Gastroesophageal sphincter (tissue), 4 donors: Measurements from ENCODE around the gene OLA1. TPM values are rescaled to one million over a fixed set of nuclear protein-coding genes. Genes with fewer than 3 reads are reported as not detected.

Experiments used
- ATAC-seq: fragments of 150-250 bp; one replicate; pipeline ENCODE4 v1.9.1; 2016; ENCODE audit warnings: mild to moderate bottlenecking, moderate library complexity
- H3K27ac ChIP-seq, 4 donors: fragments of 200-600 bp; sonication (generic) in 3 of 4; 1 replicate in 3 of 4; 2 replicates in 1 of 4; pipeline ENCODE4 v1.5.1; 2016 to 2019
- H3K27me3 ChIP-seq: fragments of 200-600 bp; sonication (generic); one replicate; pipeline ENCODE4 v1.5.1; 2019
- H3K36me3 ChIP-seq, 2 donors: fragments of 200-600 bp; sonication (generic); one replicate each; pipeline ENCODE4 v1.5.1; 2019; ENCODE audit warnings: control low read depth in 1 of 2
- H3K4me1 ChIP-seq, 3 donors: fragments of 200-600 bp; sonication (generic); 1 replicate in 2 of 3; 2 replicates in 1 of 3; pipeline ENCODE4 v1.5.1; 2016 to 2019; ENCODE audit warnings: control low read depth in 2 of 3
- H3K4me3 ChIP-seq, 2 donors: fragments of 200-600 bp; sonication (generic); one replicate each; pipeline ENCODE4 v1.5.1; 2019; ENCODE audit warnings: mild to moderate bottlenecking in 1 of 2, moderate library complexity in 1 of 2
- H3K9me3 ChIP-seq, 3 donors: fragments of 200-600 bp; sonication (generic); one replicate each; pipeline ENCODE4 v1.5.1; 2017 to 2019; ENCODE audit warnings: control low read depth in 2 of 3
- CTCF ChIP-seq, 4 experiments: fragments of 200-600 bp in 2 of 4; fragments of 450-650 bp in 2 of 4; sonication (generic) in 1 of 4; IDR thresholded peaks; one replicate each; pipeline ENCODE4 v1.5.1; 2017 to 2019; ENCODE audit warnings: antibody characterized with exemption in 4 of 4, mild to moderate bottlenecking in 2 of 4, moderate library complexity in 2 of 4
- EP300 ChIP-seq: sonication (generic); formaldehyde crosslinking; IDR thresholded peaks from one replicate; pipeline ENCODE4 v1.6.1; 2017; ENCODE audit warnings: antibody characterized with exemption, mild to moderate bottlenecking
- POLR2A ChIP-seq, 2 donors: fragments of 450-650 bp; IDR thresholded peaks; one replicate each; pipeline ENCODE4 v1.6.1; 2017; ENCODE audit warnings: antibody characterized with exemption in 2 of 2, mild to moderate bottlenecking in 2 of 2, moderate library complexity in 1 of 2
- POLR2AphosphoS5 ChIP-seq: sonication (generic); formaldehyde crosslinking; IDR thresholded peaks from one replicate; pipeline ENCODE4 v1.6.1; 2017; ENCODE audit warnings: antibody characterized with exemption
- WGBS, 2 donors: methylation state at CpG; one replicate each; pipeline ENCODE4 v1.1.5; 2018; ENCODE audit warnings: low coverage in 1 of 2; 5-methylcytosine and 5-hydroxymethylcytosine counted together
- total RNA-seq, 4 donors: library from RNA; depleted of rRNA; stranded (reverse); fragments of >200 nt; gene quantifications; one replicate each; pipeline ENCODE4 v1.1.0, GENCODE V29; 2016

OLA1 gene
- total RNA-seq, 4 donors from 2014 or later: 57.1 to 90.4 (median 72.1) TPM

- Histone ChIP-seq H3K4me3 (no peak overlapping the region), H3K27me3 (no peaks in the 10 kb centered on the region), H3K27ac (peak overlapping the region in 3 of 4 donors; percentile 67 to 81 (median 73)), H3K9me3 (no peaks in the 10 kb centered on the region), H3K4me1 (peaks cover 0 to 19% (median 4%) of the 10 kb centered on the region in 3 donors), H3K36me3 (no peaks in the 10 kb centered on the region)
- ATAC-seq: no peak
- 93 to 100% methylated on average over 1 to 2 of the region's 2 CpGs for WGBS, 2 donors
- TF ChIP-seq POLR2AphosphoS5 (no peak), CTCF (IDR thresholded peaks at IDR 0.05) (no peak), EP300 (no peak)
Observed at GRCh38 chr2:174040417-174040701, 208.0 kb downstream of the OLA1 start.

GRCh38 chr2:174039551-174040416 lies 208.5 kb downstream of the OLA1 start:
- TF ChIP-seq CTCF (IDR thresholded peaks at IDR 0.05): peak; percentile 72 to 89 (median 80)
- TF ChIP-seq EP300: no peak
- no peak for TF ChIP-seq POLR2A (IDR thresholded peaks at IDR 0.05)
- TF ChIP-seq POLR2AphosphoS5: peak; percentile 63
- Histone ChIP-seq H3K4me3 (peak overlapping the region in 1 of 2 donors; percentile 23), H3K9me3 (no peaks in the 10 kb centered on the region), H3K27me3 (no peaks in the 10 kb centered on the region), H3K4me1 (peaks cover 0 to 19% (median 4%) of the 10 kb centered on the region in 3 donors), H3K27ac (peak overlapping the region in 3 of 4 donors; percentile 67 to 81 (median 73)), H3K36me3 (no peaks in the 10 kb centered on the region)
- peak; percentile 95 for ATAC-seq
- 26 to 27% methylated on average over 7 to 14 of the region's 16 CpGs for WGBS, 2 donors

- no peak for ATAC-seq
- Histone ChIP-seq H3K27ac (no peak overlapping the region), H3K4me1 (peaks cover 0 to 19% (median 4%) of the 10 kb centered on the region in 3 donors), H3K36me3 (no peaks in the 10 kb centered on the region), H3K27me3 (no peaks in the 10 kb centered on the region), H3K9me3 (no peaks in the 10 kb centered on the region), H3K4me3 (no peak overlapping the region)
- WGBS, 2 donors: 75 to 81% methylated on average over 2 of the region's 2 CpGs
- TF ChIP-seq CTCF (IDR thresholded peaks at IDR 0.05): no peak
- TF ChIP-seq POLR2A (IDR thresholded peaks at IDR 0.05): no peak
- TF ChIP-seq EP300: no peak
- no peak for TF ChIP-seq POLR2AphosphoS5
Observed at GRCh38 chr2:174038462-174038861, 209.9 kb downstream of the OLA1 start.

GRCh38 chr2:174036825-174037224 lies 211.5 kb downstream of the OLA1 start:
- no peak for TF ChIP-seq POLR2AphosphoS5
- TF ChIP-seq CTCF (IDR thresholded peaks at IDR 0.05): no peak
- no peak overlapping the region for H3K4me3 ChIP-seq
- peaks cover 0 to 19% (median 4%) of the 10 kb centered on the region in 3 donors for H3K4me1 ChIP-seq
- no peak for ATAC-seq
- peak overlapping the region in 1 of 4 donors; percentile 22 for H3K27ac ChIP-seq
- no peaks in the 10 kb centered on the region for H3K36me3 ChIP-seq
- no peaks in the 10 kb centered on the region for H3K9me3 ChIP-seq
- no peaks in the 10 kb centered on the region for H3K27me3 ChIP-seq
